OCI-LY3 (cell line): ENCODE results near the gene C9orf72.

Experiments used
- H2AFZ ChIP-seq: fragments of 200-600, 300-600 bp; shearing (Covaris generic); 2 replicates; pipeline ENCODE4 v1.6.0; 2014; ENCODE audit warnings: antibody characterized with exemption, low read depth, low read length
- H3K27ac ChIP-seq: fragments of 200-600, 300-600 bp; sonication (generic); 2 replicates; pipeline ENCODE4 v1.5.1; 2014; ENCODE audit warnings: mild to moderate bottlenecking, low read length, moderate library complexity, mixed read lengths
- H3K27me3 ChIP-seq: fragments of 200-600, 300-600 bp; sonication (generic); 2 replicates; pipeline ENCODE4 v1.6.1; 2014; ENCODE audit warnings: low read depth, low read length, mixed read lengths
- H3K36me3 ChIP-seq: fragments of 200-600, 300-600 bp; sonication (generic); replicated peaks from 2 replicates; pipeline ENCODE3; 2014; ENCODE audit warnings: low read depth, low read length, mixed read lengths
- H3K4me1 ChIP-seq: fragments of 300-600, 200-600 bp; sonication (generic); 2 replicates; pipeline ENCODE4 v1.6.1; 2014; ENCODE audit warnings: low read length, mixed read lengths
- H3K4me2 ChIP-seq: fragments of 200-600, 300-600 bp; sonication (generic); 2 replicates; pipeline ENCODE4 v1.6.1; 2014; ENCODE audit warnings: low read length, mixed read lengths
- H3K4me3 ChIP-seq: fragments of 300-600, 200-600 bp; sonication (generic); 2 replicates; pipeline ENCODE4 v1.5.1; 2014; ENCODE audit warnings: antibody characterized with exemption, mild to moderate bottlenecking, low read length, moderate library complexity
- H3K79me2 ChIP-seq: fragments of 300-600, 200-600 bp; shearing (Covaris generic); 2 replicates; pipeline ENCODE4 v1.6.1; 2014; ENCODE audit warnings: mild to moderate bottlenecking, low read length, mixed read lengths
- H3K9ac ChIP-seq: fragments of 300-600, 200-600 bp; shearing (Covaris generic); 2 replicates; pipeline ENCODE4 v1.6.0; 2014; ENCODE audit warnings: mild to moderate bottlenecking, low read length, moderate library complexity
- H3K9me3 ChIP-seq: fragments of 200-600, 300-600 bp; shearing (Covaris generic); 2 replicates; pipeline ENCODE4 v1.6.1; 2014; ENCODE audit warnings: low read length, mixed read lengths; ENCODE audit not compliant: insufficient read depth
- H4K20me1 ChIP-seq: fragments of 200-600, 300-600 bp; sonication (generic); 2 replicates; pipeline ENCODE4 v1.6.1; 2016; ENCODE audit warnings: low read length, mixed read lengths; ENCODE audit not compliant: insufficient read depth
- CTCF ChIP-seq: fragments of 200-600, 300-600 bp; sonication (generic); IDR thresholded peaks from 2 replicates; pipeline ENCODE4 v1.5.1; 2014; ENCODE audit warnings: antibody characterized with exemption, low read length, low read depth
- EZH2phosphoT487 ChIP-seq: fragments of 200-600 bp; shearing (Covaris generic); IDR thresholded peaks from 2 replicates; pipeline ENCODE4 v1.6.1; 2018; ENCODE audit warnings: antibody characterized with exemption, mixed run types, low read depth

C9orf72 gene

DNA sequence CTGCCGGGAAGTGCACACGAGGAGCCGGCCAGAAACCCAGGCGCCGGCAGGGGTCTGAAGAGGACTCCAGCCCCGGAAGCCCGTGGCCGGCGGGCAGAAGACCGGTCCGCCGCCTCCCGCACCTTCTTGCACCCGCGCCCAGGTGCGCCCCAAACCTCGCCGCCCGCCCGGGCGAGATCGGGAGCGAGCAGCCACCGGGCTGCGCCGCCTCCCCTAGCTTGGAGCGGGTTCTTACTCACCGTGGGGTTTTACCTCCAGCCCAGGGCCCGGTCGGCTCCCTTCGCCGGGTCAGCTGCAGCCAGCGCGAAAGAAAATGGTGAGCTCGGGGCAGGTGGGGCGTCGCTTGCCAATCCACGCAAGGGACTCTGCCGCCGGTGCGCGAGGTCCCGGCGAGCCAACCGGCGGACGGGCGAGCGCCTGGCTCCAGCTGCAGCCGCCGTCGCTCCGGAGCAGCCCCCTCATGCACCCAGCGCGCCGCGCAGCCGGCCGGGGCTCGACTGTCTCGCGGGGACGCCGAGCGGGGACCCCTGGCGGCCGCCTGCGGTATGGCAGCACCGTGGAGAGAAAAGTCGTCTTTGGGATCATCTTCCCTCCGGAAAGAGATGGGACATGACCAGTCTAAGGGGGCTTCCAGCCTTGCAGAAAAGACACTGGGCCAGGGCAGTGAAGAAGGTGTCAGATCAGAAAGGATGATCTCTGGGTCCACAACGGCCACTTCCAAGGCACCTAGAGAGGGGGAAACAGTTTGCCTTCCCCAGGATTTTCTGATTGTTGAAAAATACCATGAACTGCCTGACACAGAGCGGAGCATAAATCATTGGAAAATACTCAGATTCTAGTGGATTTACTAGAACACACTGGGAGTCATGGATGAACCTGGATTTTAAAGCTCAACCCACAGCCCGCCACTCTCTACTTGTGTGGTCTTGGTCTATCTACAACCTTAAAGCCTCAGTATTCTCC, 43.7 kb downstream of the C9orf72 start, which contains the start of gene MOB3B:
Gene MOB3B, minus strand, starts transcription at position 499 of the 963 bp plus-strand sequence. CDS start 74,264 bp downstream, outside the sequence.
- peak within 1 kb of the TSS; percentile 68 for H3K4me2 ChIP-seq
- peak within 1 kb of the TSS; percentile 33 for H2AFZ ChIP-seq
- H3K4me3 ChIP-seq = peak within 1 kb of the TSS; percentile 78
- H3K9ac ChIP-seq = peak within 1 kb of the TSS; percentile 54
- H3K27ac ChIP-seq = no peak within 1 kb of the TSS
- TF ChIP-seq EZH2phosphoT487 = no peak
- peak; percentile 70 for TF ChIP-seq CTCF
- H4K20me1 ChIP-seq = 0 out of 2 replicates have a peak, but pooled peaks cover 6% of the 10 kb centered on the region
- no peaks in the 10 kb centered on the region for H3K9me3 ChIP-seq
- no peaks in the 10 kb centered on the region for H3K79me2 ChIP-seq
- peaks cover 60% of the 10 kb centered on the region for H3K27me3 ChIP-seq
- peaks cover 12% of the 10 kb centered on the region for H3K4me1 ChIP-seq
- no peaks in the 10 kb centered on the region for H3K36me3 ChIP-seq

GRCh38 chr9:27528886-27529315, 44.4 kb downstream of the C9orf72 start:
- Histone ChIP-seq H3K4me1 (peaks cover 6% of the 10 kb centered on the region), H3K79me2 (no peaks in the 10 kb centered on the region), H3K27me3 (peaks cover 64% of the 10 kb centered on the region)

GRCh38 chr9:27528076-27528885, 45.0 kb downstream of the C9orf72 start:
- Histone ChIP-seq H3K4me2 (peak overlapping the region; percentile 68), H2AFZ (peak overlapping the region; percentile 33), H3K9ac (peak overlapping the region; percentile 54), H3K4me1 (peaks cover 4% of the 10 kb centered on the region), H3K4me3 (peak overlapping the region; percentile 78), H3K79me2 (no peaks in the 10 kb centered on the region), H3K9me3 (no peaks in the 10 kb centered on the region), H4K20me1 (0 out of 2 replicates have a peak, but pooled peaks cover 6% of the 10 kb centered on the region), H3K36me3 (no peaks in the 10 kb centered on the region), H3K27me3 (peaks cover 64% of the 10 kb centered on the region), H3K27ac (no peak overlapping the region)
- TF ChIP-seq EZH2phosphoT487 (no peak), CTCF (no peak)

More at GRCh38 chr9:27528886-27529315, 44.4 kb downstream of the C9orf72 start:
- no peak for TF ChIP-seq CTCF
- no peak for TF ChIP-seq EZH2phosphoT487
- peak overlapping the region; percentile 68 for H3K4me2 ChIP-seq
- H3K9ac ChIP-seq = peak overlapping the region; percentile 54
- H3K9me3 ChIP-seq = no peaks in the 10 kb centered on the region
- H4K20me1 ChIP-seq = 0 out of 2 replicates have a peak, but pooled peaks cover 6% of the 10 kb centered on the region
- peak overlapping the region; percentile 78 for H3K4me3 ChIP-seq
- no peaks in the 10 kb centered on the region for H3K36me3 ChIP-seq
- H2AFZ ChIP-seq = peak overlapping the region; percentile 33
- H3K27ac ChIP-seq = no peak overlapping the region

- H3K9me3 ChIP-seq = no peaks in the 10 kb centered on the region
- no peak overlapping the region for H3K27ac ChIP-seq
- H3K4me2 ChIP-seq = no peak overlapping the region
- H3K4me3 ChIP-seq = no peak overlapping the region
- H4K20me1 ChIP-seq = 0 out of 2 replicates have a peak, but pooled peaks cover 6% of the 10 kb centered on the region
- H3K9ac ChIP-seq = no peak overlapping the region
- no peak overlapping the region for H2AFZ ChIP-seq
- TF ChIP-seq EZH2phosphoT487 (no peak), CTCF (no peak)
- H3K36me3 ChIP-seq = no peaks in the 10 kb centered on the region
- H3K79me2 ChIP-seq = no peaks in the 10 kb centered on the region
- H3K4me1 ChIP-seq = no peaks in the 10 kb centered on the region
- peaks cover 61% of the 10 kb centered on the region for H3K27me3 ChIP-seq
Measured at GRCh38 chr9:27527702-27528075, 45.6 kb downstream of the C9orf72 start.
